HG03025 (cell line): ENCODE data around the gene TMEM107.

ENCODE experiments used
- ATAC-seq: cut with Tn5 transposase; IDR thresholded peaks from one replicate; pipeline ENCODE4 v1.9.1; 2021; ENCODE audit warnings: mild to moderate bottlenecking, moderate library complexity; ENCODE audit not compliant: unreplicated experiment, low FRiP score

The TMEM107 gene

GRCh38 chr17:8151641-8152111 lies 24.5 kb downstream of the TMEM107 start:
- ATAC-seq = no peak

- no peak for ATAC-seq
Measured at GRCh38 chr17:8151120-8151640, 25.0 kb downstream of the TMEM107 start.

DNA sequence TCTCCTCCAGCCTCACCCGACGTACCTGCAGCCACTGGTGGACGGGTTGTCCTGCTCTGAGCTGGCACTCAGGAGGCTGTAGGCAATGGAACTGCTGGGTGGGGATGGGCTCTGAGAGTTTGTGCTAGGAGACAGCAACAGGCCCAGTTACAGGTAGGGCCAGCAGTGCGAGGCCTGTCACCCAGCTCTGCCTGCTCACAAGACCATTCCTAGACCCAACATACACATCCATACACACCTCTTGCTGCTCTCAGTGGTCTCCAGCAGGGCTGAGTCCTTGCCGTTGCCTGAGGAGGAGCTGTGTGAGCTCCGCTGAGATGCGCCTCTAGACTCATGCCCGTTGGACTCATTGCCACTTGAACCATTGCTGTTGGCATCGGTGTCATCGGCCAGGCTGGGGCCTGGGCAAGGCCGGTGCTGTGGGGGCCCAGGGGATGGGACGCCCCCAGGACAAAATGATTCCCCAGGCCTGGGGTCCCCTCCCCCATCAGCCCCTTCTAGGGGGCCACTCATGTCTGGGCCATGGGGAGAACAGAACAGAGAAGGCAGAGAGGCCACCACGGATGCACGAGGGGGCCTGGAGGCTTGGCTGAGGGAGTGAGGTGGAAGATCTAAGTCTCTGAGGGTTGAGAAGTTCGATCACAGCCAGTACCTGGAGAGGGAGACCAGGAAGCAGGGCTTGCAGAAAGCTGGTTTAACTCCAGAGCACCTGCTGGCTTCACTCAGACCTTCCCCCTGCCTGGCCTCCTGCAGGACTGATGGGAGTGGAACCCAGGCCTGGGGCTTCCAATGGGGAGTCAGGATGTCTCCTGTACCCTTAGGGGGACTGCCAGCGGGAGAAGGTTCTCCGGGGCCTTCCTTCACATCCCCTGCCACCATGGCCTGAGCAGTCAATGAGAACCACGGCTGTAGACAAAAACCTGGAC lies 25.7 kb downstream of the TMEM107 start:
- no peak for ATAC-seq

GRCh38 chr17:8149419-8150193 lies 26.6 kb downstream of the TMEM107 start:
- ATAC-seq = no peak

GRCh38 chr17:8148560-8148959 lies 27.6 kb downstream of the TMEM107 start:
- ATAC-seq = no peak

GRCh38 chr17:8147805-8148404 lies 28.3 kb downstream of the TMEM107 start:
- no peak for ATAC-seq

DNA sequence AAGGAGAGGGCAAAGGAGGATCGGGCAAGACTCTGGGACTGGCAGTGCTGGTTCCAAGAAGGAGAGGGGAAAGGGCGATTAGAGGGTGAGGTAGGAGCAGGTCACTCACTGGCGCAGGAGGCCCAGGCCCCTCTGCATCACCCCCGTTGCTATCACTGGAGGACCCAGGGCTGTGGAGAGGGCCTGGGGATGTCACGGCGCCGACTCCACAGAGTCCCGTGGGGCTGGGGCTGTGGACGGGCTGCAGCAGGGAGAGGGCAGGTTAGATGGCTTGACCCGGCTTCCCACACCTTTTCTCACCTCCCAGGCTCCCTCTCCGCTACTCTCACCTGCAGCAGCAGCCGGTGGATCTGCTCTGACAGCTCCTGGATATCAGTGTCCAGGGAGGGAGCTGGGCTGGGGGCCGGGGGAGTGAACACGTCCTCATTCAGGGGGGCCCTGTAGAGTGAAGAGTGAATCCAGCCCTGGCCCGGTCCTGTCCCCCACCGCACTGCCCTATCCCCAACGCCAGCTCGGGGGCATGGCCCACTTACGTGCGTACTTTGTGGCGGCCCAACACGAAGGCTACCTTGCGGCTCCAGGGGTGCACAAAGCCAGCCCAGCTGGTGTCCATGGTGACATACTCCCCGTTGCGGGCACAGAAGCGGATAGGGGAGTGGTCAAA lies 28.9 kb downstream of the TMEM107 start:
- ATAC-seq = no peak

GRCh38 chr17:8146381-8147140 lies 29.6 kb downstream of the TMEM107 start:
- ATAC-seq = no peak

GRCh38 chr17:8145811-8146210 lies 30.4 kb downstream of the TMEM107 start:
- no peak for ATAC-seq

DNA sequence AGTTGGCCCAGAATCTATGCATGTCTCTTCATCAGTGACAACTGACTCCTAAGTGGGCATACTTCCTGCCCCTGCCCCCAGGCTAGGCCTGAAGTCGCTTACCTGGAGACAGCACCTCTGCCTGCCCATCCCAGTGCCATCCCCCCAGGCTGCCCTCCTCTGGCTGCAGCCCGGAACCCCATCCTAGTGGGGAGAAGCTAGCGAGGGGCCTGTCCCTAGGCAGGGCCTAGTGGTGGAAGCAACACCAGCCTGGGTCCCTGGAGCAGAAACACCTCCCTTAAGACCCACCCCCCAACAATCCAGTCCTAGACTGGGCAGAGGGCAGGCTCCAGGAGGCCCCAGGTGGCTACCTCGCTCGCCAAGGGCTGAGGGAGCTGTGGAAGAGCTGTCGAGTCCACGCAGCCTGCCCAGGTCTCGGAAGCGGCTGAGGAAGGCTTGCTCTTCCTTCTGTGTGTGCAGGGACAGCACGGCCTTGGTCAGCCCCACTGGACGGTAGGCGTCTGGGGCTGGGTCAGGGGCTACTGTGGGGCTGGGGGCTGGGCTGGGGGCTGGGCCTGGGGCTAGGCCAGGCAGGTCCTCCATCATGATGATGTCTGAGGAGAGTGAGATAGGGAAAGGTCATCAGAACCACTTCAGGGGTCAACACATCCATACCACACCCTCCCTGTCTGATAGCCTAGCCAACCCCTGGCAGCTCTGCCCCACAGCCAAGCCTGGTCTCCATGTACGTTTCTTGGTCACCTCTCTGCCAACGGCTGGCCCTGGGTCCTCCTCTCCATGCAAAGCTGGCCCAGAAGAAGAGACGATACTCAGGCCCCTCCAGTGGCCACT lies 31.6 kb downstream of the TMEM107 start:
- no peak for ATAC-seq

GRCh38 chr17:8143581-8144400 lies 32.4 kb downstream of the TMEM107 start:
- ATAC-seq = no peak

DNA sequence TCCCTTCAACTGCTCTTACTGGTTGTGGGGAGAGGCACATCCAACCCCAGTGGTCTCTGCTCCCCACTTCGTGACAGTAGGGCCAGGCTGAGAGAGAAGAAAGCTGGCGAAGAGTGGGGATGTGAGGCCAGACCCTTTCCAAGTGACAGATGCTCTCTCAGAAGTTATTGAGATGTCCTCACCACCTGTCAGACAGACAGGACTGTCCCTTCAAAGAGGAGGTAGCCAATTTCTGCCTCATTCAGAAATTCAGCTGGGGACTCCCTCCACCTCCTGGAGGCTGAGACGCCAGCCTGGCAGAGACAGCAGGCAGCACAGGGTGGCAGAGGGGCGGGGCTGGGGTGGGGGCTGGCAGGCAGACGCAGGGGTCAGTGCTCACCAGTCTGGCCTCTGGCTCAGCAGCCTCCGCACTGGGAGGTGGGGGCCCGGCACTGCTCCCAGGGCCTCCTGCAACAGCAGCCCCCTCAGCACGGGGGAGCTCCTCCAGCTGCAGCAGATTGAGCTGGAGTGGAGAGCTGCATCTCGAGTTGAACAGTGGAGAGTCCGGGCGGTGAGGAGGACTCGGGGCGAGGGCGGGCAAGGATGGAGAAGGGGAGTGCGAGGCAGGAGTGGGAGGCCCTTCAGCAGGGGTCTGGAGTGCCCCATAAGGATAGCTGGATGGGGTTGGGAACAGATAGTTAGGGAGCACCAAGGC lies 33.1 kb downstream of the TMEM107 start:
- no peak for ATAC-seq

GRCh38 chr17:8142158-8142886 lies 33.9 kb downstream of the TMEM107 start:
- no peak for ATAC-seq

DNA sequence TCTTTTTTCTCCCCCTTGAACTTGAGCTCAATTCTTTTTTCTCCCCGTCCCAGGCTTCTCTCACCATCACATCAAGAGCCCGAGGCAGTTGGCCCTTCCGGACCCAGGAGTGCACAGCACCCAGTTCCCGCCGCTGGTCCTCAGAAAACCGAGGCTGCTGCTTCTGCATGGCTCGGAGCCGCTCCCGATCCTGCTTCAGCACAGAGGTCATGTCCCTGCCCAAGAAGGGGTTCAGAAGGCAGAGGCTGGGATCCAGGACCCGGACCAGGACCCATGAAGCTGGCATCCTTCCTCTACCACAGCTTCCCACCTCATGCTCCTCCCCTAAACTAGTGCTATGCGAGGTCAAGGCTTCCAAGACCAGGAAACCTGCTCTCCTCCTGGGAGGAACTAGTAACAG lies 34.4 kb downstream of the TMEM107 start:
- no peak for ATAC-seq

DNA sequence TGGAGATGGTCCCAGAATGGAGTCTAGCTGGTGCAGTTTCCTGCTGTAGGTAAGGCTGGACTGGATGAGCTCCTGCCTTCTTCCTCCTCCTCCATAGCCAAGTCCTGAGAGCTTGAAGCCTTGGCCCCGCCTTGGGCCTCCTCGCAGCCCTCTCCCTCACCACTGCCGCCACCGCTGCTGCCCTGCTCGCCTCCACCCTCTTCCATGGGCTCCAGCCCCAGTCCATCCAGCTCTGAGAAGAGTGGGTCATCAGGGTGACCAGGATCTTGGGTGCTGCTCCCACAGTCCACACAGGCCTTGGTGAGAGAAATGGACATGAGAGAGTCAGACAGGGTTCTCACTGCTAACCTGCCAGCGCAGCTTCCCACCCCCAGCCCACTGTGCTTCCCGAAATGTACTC lies 35.1 kb downstream of the TMEM107 start:
- ATAC-seq = no peak
